A549 treated with AZD9567 at 1 μM for 4 hours (cell line): ENCODE results near the gene CFAP57. TPM values are rescaled to one million over a fixed set of nuclear protein-coding genes. Genes with fewer than 3 reads are reported as not detected.

Experiments
- total RNA-seq: library from RNA; stranded (reverse); fragments of 200-300 nt; extraction: Qiagen RNA extraction; gene quantifications from 5 replicates; pipeline ENCODE4 v1.2.3, GENCODE V29; 2022; ENCODE audit not compliant: insufficient read depth

Gene CFAP57
- 0.31 to 0.69 TPM (median 0.40 TPM) in 4 of 5 replicates, not detected in the other for total RNA-seq

DNA sequence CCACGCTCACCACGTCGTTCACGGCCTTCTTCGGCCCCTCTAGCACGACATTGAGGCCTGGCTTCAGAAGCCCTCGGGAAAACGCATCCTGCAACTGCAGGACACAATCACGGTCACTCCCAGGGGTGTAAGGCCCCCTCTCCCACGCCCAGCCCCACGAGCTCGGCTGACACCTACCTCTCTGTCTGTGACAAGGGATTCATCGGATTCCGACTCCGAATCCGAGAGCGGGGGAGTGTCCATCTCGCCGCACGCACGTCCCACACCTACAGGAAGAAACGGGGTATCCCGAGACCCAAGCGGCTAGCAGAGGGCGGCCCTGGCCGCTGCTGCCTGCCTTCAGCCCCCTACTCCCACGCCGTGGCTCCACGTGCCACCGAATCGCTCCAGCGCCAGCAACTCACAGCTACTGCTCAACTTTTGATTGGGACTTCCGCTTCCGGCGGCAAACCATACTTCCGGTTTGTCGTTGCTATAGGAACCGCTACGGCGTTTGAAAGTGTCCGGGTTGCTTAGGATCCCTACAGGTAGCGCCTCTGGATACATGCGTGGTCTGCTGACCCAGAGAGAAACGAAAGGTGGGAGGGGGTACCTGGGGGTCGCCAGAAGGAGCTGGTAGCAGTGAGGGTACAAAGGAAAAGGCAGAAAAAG is at the start of gene CFAP57, which contains the start of gene EBNA1BP2:
Gene CFAP57, plus strand, starts transcription at position 455 of the 651 bp plus-strand sequence. CDS start 424 bp downstream, outside the sequence.
Gene EBNA1BP2, minus strand, starts transcription at position 415 of the 651 bp plus-strand sequence. Its CDS starts 172 bp downstream, at position 243.

GRCh38 chr1:43269627-43270375 is 97.7 kb downstream of the CFAP57 start, which contains the start of gene TMEM125:
Gene TMEM125, plus strand, starts transcription at chr1:43269983. Its CDS starts 2,740 bp downstream, at chr1:43272723.

DNA sequence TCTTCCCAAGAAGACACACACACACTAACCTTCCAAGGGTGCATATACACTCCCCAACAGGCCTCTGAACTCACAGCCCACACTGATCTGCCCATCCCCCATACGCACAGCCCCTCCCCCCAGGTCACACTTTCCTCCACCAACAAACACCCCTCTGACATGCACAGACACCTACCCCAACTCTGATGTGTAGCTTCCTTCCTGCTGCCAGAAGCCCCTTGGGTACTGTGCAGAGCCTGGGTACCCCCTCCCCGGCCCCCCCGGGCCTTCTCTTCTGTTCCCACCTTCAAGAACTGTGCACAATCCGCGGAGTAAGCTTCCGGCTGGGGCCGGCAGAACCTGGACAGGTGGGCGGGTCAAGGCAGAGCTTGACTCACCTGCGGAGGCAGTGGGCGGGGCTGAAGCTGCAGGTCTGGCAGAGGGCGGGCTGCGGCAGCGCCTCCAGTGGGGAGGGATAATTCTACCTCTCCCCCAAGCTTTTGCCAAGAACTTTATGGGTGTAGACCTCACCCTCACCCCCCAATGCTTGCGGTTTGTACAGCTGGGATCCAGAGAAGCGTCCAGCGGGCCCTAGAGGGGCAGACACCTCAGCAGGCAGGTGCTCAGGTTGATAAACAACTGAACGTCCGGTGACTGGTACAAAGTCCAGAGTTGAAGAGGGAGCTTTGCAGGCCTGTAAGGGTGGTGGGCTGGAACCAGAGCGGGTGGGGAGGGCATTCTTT is 113.3 kb downstream of the CFAP57 start, which contains the start of gene C1orf210:
Gene C1orf210, minus strand, starts transcription at position 313 of the 722 bp plus-strand sequence. CDS start 2,311 bp downstream, outside the sequence.

DNA sequence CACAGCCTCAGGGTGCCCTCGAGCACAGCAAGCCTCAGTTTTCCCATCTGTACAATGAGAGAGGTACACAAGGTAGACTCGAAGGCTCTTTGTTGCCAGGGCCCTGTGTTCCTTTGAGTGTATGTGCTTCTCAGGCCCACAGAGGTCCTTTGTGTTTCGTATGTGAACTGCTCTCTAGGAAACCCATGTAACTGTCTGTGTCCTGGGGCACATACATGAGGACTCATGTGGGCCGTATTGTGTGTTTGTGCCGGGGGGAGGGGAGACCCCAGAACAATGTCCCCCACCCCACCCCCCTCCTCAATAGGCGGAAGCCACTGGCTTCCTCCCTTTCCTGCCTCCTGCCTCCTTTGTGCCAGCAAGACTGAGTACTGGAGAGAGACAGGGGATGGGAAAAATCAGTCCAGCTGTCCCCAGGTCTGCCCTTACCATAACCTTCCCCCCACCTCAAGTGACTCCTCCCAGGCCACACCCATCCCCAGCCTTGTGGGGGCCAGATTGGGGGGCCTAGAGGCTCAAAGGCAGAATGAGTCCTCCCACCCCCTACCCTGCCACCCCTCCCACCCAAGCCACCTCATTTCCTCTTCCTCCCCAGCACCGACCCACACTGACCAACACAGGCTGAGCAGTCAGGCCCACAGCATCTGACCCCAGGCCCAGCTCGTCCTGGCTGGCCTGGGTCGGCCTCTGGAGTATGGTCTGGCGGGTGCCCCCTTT is 128.4 kb downstream of the CFAP57 start, which contains the start of gene TIE1:
Gene TIE1, plus strand, starts transcription at position 605 of the 717 bp plus-strand sequence. Its CDS starts 90 bp downstream, at position 695.

Other genes starting within 250 kb of the CFAP57 start
- 87.5 to 130 TPM (median 93.5 TPM) in 5 replicates for gene SLC2A1, start 213.5 kb upstream of the CFAP57 start, total RNA-seq
- gene EBNA1BP2, start within 50 bp of the CFAP57 start, total RNA-seq = 181 to 206 TPM (median 190 TPM) in 5 replicates
- gene TMEM125, start 97.7 kb downstream of the CFAP57 start, total RNA-seq = not detected in 5 replicates
- gene C1orf210, start 113.3 kb downstream of the CFAP57 start, total RNA-seq = not detected in 5 replicates
- gene TIE1, start 128.7 kb downstream of the CFAP57 start, total RNA-seq = 0.09 TPM in 1 of 5 replicates, not detected in the others
- gene MPL, start 165.5 kb downstream of the CFAP57 start, total RNA-seq = 0.06 to 0.16 TPM (median 0.07 TPM) in 3 of 5 replicates, not detected in the others
- 191 to 219 TPM (median 208 TPM) in 5 replicates for gene CDC20, start 186.7 kb downstream of the CFAP57 start, total RNA-seq
- gene ELOVL1, start 195.7 kb downstream of the CFAP57 start, total RNA-seq = 131 to 167 TPM (median 132 TPM) in 5 replicates
- gene MED8, start 217.5 kb downstream of the CFAP57 start, total RNA-seq = 31.2 to 35.7 TPM (median 34.1 TPM) in 5 replicates
- 7.3 to 9.3 TPM (median 8.8 TPM) in 5 replicates for gene SZT2, start 217.6 kb downstream of the CFAP57 start, total RNA-seq